ENCODE results near the gene IBA57.
A peak's percentile ranks its signal among the peaks of the same experiment; 100 is the strongest.

GRCh38 chr1:228165372-228166169 lies at the start of gene IBA57:
- peak; percentile 78 to 97 for TF ChIP-seq POLR2A (IDR thresholded peaks at IDR 0.05)
- peak; percentile 88 to 100 (median 98) for TF ChIP-seq CTCF (IDR thresholded peaks at IDR 0.05)

Measured in Peyer's patch (tissue), 4 donors.